Stimulated activated naive CD8-positive, alpha-beta T cell treated with anti-CD3 and anti-CD28 coated beads, Interleukin-15, Interleukin-2, amounts not matched to agents 100 U/mL and 50 U/mL, for 24 hours (primary cell): ENCODE measurements around the gene P2RY14.

Experiments used
- ATAC-seq: fragments of 150-1000 bp; cut with Tn5 transposase; one replicate; pipeline ENCODE4 v1.10.0; 2021
- DNase-seq: peaks from one replicate; pipeline ENCODE4 v3.0.0; 2021

The P2RY14 gene

DNA sequence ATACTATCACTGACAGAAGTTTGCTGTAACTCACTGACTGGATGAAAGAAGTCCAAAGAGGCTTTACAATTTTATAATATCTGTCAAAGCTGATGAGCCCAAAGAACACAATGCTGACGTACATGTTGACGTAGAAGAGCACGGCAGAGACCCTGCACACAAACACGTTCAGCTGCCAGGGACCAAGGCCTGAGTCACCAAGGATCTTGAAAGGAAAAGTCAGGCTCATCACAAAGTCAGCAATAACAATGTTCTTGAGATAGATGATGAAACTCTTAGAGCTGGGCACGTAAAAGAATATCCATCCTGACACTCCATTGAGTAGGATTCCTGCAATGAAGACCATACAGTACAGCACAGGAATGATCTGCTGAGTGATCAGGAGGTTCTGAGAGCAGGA lies 64.5 kb downstream of the P2RY14 start:
- DNase-seq = no peak
- no peak for ATAC-seq

DNA sequence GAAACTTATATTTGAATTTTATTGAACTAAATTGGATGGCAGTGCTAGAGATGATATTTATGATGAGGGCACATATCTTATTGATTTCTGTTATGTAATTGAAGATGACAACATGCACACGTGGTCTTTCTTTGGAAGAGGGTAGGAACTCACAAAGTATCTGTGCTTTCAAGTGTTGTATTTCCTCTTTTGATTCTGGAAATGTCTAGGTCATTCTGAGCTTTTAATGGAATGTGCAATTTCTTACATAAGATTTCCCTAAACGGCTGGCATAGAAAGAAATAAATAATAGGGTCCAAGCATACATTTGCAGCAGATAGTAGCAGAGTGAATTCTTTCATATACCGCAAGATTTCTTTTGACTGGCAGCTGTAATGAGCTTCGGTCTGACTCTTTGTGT lies 65.2 kb downstream of the P2RY14 start:
- DNase-seq (no peak), ATAC-seq (no peak)

DNA sequence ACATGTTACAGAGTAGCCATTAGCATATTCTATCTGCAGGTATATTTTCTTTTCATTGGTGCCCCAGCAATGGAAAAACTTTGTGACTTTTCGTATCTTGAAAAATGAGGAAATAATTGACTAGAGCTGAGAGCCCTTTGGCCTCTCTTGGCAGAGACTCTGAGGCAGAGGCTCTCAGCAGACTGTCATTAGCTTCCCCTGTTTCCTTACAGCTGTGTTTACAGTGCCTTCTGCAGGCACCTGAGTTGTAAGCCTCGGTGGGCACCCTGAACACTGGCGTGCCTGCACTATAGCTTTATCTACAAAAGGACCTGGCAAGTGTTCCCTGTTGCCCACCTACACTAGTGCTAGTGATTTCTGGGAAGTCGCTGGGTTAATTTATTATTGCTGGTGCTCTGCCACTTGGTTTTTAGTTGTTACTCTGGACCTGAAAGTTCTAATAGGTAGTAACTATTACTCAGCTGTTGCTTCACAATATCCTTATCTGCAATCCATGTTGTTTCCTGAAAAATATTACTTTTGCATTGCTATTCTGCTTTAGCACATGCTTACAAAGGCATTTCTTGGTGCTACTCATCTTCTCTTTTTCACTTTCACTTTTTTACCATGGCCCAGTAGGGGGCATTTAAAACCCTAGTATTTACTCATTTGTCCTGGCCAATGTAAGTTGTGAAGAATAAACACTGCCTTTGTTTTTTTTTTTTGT lies 67.5 kb downstream of the P2RY14 start:
- no peak for ATAC-seq
- no peak for DNase-seq

DNA sequence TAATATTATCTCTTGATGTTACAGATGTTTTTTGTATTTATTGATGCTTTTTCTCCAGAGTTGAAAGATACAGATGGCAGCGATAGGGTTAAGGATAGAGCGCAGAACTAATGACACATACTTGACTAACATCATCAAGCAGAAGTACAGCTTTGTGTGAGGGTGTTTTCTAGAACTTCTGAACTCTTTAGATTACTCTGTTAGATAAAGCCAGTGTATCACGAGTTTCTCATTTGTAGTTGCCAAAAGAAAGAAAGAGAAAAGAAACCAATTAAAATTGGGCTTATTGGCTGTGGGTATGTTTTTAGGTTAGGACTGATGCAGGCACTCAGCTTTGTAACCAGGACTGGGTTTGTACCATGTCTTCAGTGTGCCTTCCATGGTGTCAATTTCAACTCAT lies 68.7 kb downstream of the P2RY14 start:
- ATAC-seq (peak; percentile 50), DNase-seq (no peak)

DNA sequence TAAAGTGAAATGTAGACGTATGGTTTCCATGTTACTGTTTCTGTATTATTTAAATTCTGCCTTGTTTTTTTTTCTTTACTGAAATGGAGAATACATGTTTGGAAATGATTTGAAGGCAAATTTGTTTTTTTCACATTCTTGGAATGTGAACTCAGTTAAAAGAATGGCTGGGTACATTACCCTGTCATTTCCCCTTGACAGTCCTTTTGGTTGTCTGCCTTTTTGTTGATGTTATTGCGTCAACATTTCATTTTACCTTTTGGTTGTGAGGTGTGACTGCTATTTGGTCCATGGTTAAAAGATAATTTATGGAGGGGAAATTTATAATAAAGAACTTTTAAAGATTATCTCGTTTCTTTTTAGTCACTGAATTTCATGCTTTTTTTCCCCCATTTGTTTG lies 72.1 kb downstream of the P2RY14 start:
- ATAC-seq (no peak), DNase-seq (no peak)

DNA sequence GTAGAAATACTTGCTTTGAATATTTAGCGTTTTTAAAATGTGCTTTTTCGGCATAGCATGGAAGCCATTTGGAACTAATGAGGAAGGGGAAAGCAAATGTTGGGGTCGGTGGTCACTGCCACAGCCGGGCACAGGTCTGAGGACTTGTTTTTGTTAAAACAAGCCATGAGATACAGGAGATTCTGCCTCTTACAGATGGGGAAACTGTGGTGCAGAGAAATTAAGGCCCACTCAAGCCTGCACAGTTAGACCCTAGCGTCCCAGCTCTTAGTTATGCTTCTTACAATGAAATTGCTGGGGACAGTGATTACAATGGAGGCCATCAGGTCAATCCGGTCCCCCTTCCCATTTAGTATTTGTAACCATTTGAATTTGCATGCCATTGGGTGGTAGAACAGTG lies 72.9 kb downstream of the P2RY14 start:
- ATAC-seq (no peak), DNase-seq (no peak)

DNA sequence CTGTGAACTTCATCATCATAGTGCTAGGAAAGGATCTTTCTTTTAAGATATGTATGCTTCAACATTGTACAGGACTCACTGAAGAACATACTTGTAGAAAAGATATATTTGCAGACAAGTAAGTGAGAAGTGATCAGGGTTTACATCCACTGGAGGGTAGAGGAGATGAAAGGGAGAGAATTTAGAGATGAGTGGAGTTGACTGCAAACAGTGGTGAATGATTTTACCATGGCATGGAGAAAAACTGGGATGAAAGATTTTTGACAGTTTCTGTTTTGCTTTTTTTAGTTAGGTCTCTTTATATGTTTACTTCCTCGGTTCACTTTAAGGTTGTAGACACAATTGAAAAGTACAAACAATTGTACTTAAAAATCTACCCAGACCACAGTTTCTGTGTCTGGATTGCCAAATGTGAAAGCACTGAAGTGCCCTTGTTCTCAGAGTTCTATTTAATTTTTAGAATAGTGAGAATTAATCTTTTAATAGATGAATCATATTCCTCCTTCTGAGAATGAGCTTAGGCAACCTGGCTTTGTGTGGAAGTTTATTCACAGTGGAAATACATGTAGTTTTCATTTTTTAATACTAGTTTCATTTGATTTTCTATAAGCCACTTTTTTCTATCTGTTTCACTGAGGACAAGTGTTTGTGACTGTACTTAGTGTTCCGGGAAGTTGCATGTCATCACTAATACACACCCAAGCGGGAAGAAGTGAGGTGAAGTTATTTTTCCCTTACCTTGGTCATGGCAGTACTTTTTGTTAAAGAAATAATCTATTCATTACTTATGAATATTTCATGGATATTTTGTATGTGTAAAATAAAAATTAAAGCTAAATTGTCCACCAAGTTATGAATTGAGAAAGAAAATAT lies 73.6 kb downstream of the P2RY14 start:
- ATAC-seq = peak; percentile 31
- DNase-seq = no peak

DNA sequence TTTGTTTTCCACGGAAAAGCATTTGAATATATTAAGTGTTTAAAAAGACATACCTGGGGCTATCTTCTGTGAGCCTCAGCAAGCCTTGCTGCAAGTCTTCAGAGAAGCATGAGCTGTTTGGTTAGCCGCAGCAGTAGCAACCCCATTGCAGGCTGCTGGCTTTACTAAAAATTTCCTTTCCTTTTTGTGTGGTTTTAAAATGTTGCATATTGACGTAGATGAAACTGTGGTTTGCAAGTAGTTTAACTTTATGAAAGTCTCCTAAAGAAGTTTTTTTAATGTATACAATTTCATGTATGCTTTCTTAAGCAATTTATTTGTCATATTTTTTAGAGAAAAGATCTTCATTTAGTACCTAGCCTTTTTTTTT lies 75.3 kb downstream of the P2RY14 start, which contains the start of gene GPR171:
GPR171 (minus strand) TSS at position 166 of the 370 bp plus-strand sequence. CDS start 3,830 bp downstream, outside the sequence.
- peak; percentile 77 for ATAC-seq

DNA sequence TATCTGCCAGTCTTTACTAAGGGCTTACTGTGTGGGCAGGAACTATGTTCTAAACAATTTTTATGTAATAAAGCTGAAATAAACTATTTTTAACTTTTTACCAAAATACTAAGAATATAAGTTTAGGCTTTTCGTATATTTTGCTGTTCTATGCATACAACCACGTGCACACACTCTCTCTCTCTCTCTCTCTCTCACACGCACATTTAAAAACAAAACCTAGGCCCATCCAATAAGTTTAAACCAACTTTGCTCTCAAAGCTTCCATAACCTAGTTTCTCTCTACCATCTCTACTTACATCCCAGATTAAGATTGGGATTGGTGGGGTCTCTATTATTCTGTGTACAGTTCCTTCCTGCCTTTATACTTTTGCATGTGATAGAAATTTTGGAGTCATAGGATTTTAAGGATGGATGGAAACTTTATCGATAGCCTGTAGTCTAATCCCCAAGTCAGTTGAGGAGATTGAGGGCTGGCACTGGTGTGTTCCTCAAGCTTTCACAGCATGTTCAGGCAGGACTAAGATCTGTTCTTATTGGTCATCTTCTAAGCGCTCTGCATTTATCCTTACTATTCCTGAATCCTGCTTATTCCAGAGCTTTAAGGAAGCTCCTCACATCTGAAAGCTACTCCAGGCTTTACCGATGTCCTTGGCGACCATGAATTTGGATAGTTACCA lies 77.2 kb downstream of the P2RY14 start:
- DNase-seq = no peak
- no peak for ATAC-seq

More for the DNA sequence above, 75.3 kb downstream of the P2RY14 start, which contains the start of gene GPR171:
- DNase-seq = peak; percentile 64

DNA sequence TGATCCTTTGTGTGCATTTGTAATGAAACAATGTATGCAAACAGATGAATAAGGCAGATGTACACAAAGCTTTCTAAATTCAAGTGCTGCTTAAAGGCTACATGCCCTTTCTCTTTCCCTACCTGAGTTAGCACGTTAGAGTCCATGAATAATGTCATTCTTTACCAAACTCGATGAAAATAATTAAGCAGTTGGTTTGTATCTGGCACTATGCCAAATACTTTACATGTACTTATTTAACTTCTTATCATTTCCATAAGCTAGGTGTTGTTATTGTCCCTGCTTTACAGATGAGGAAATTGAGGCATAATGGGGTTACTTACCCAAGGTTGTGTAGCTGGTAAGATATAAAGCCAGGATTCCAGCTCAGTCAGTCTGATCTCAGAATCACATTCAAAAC lies 77.8 kb downstream of the P2RY14 start:
- DNase-seq (no peak), ATAC-seq (no peak)

DNA sequence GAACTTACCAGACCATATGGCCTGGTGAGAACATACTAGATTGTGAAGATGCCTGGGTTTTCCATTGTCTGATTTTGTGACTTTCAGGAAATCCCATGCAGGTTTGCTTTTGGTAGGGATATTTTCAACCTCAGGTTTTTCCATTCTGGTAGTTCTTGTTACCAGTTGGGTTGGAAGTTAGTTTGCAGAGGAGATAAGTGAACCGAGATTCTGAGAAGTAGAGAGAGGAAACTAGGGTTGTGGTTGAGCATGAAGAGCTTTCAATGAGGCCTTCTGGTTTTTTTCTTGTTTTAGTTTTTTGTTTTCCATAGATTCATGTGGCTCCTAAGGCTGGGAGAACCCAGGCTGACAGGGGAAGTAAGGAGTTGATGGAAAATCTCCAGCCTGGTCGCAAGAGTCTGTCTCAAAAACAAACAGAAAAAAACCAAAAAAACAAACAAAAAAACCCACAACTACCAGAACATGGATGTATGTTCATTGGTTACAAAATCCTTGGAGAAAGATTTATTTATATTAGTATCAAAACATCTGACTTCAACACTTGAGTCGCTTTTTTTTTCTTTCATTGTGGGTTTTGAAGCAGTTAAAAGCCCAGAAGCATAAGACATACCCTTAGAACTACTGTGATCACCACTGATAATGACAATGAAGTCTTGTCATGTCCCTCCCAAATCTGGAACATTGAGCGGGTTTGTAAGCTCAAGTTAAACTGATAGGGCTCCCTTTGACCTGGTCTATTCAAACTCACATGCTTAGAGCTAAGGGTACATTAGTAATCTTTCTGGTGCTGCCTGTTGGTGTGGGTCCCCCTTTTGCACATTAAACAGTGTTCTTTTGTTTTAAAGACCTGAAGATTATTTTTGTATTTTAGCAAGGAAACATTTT lies 78.5 kb downstream of the P2RY14 start:
- ATAC-seq = peak; percentile 24
- no peak for DNase-seq

DNA sequence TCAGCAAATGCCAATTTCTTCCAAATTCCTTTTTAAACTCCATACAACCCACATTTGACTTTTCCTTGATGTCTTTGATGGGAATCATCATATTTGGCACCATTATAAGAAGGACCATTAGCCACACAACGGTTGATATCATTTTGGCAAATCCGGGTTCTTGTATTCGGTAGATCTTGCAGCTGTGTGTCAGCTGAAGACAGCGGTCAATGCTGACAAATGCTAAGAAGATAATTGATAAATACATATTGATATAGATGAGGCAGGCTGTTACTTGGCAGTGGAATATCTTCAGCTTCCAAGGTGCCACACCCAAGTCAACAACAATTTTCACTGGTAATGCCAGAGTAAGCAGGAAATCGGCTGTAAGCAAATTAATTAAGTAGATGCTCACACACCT lies 79.5 kb downstream of the P2RY14 start:
- DNase-seq (no peak), ATAC-seq (no peak)

DNA sequence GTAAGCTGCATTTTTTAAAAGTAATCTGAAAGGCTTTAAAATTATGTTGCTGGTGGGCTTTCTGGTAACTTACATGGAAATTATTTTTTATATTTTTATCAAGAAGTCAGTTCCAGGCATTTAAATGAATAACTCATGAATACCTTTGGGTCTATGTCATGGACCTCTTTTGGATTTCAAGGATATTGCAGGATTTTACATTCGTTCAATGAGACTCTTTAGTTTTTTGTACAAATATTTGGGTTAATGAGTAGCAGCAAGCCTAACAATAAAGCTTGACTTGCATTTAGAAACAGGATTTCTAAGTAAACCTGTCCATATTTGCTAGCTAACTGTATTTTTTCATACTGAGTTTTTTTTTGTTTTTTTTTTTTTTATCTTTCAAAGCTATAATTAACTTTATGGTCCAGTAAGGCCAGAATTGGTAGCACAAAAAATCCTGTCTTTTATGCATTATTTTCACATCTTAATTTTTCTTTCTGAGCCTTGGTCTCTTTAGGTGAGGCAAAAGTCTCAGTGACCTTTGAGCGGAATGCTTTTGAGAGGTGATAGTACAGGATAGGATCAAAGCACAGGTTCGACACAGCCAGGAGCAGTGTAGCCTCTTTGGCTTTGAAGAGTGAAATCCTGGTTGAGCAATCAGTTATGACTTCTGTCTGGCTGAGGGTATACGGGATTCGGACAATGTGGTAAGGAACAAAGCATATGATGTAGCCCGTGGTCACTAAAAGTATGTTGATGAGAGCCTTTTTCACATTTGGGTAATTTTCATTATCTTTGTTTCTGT lies 80.2 kb downstream of the P2RY14 start:
- DNase-seq (no peak), ATAC-seq (no peak)

DNA sequence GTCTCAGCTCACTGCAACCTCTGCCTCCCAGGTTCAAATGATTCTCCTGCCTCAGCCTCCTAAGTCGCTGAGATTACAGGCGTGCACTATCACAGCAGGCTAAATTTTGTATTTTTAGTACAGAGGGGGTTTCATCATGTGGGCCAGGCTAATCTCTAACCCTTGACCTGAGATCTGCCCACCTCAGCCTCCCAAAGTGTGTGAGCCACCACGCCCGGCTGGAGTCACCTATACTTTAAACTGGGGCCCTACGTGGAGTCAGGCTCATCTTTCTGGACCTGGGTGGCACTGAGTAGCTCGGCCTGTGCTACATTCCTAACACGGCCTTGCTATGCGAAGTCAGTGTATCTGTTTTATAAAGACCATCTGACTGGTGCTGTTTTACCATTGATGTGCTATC lies 81.1 kb downstream of the P2RY14 start:
- no peak for DNase-seq
- no peak for ATAC-seq

DNA sequence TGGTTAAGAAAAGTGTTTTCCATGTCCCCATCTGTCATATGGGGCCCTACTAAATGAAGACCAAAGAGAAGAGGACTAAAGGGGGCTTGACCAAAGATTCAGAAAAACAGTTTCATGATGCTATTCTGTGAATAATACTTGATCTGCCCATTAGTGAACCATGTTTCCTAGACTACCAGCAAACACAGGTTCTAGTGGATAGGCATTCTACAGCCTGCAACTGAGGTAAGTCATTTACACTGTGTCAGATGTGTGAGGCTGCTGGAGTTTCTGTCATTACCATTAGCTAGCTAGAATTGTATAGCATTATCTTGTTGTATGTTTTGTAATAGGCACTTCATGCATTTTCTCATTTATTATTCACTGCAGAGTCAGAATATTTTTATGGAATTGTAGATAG lies 81.9 kb downstream of the P2RY14 start:
- ATAC-seq = peak; percentile 55
- no peak for DNase-seq

DNA sequence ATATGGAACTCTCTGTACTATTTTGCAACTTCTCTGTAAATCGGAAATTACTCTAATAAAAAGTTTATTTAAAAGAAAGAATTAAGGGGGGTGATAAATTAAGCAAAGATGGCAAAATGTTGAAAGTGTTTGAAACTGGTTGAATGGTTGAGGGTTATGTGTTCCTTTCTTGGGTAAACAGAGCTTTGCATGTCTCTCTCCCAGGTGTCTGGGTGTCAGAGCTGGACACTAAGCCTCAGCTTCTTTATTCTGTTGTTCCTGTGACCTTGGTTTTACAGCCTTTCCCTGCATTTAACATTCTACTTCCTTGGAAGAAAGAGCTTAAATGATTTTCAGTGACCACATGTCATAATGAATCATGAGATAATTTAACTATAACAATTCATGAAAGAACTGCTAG lies 82.5 kb downstream of the P2RY14 start:
- DNase-seq (no peak), ATAC-seq (no peak)

DNA sequence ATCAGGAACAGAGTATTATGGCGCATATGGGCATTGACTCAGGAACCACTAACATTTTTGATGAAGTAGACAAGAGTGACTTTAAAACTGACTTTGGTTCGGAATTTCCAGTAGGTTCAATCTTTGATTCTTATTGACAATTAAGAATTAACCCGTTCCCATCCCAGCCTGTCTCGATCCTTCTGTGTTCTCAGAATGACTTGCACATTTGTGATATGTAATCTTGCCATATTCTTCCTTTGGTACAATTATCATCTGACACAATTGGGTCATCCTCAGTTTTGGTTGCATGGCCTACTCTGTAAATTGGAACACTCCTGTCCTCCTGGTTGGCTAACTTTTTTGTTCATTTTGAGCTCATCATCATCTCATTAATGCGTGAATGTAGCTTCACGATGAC lies 85.8 kb downstream of the P2RY14 start:
- no peak for ATAC-seq
- no peak for DNase-seq

DNA sequence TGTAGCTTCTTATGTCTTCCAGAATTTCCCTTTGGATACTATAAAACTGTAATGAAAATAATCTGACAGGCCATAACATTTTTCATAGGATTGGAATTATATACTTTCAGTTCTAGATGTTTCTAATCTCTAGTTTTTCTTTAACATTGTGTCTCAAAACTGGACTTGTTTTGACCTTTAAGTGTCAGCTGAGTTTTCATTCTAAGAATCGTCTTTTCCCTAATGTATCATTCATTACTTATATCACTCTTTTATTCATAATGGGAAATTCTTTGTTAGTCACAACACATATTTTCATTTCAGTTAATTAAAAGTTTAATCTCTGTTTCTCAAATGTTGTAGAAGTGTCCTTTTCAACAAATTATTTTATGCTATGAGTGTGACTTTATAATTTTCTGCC lies 87.2 kb downstream of the P2RY14 start:
- DNase-seq = no peak

DNA sequence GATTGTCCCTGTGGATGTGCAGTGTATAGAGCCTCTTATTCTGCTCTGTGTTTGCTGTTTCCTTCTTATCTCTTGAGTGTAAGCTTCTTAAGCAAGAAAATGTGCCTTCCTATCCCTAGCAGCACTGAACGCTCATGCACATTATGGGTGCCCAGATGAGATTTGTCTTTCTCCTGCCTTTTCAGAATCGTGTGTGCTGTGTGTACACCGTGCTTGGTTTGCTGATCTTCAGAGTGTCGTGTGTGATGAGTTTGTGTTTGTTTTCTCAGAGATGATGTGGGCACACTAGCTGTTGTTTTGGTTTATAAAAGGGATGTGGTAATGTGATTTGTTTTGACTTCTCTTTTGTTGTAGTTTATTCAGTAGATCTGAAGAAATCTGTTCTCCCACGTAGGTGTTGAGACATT lies 95.1 kb downstream of the P2RY14 start:
- no peak for DNase-seq
- peak; percentile 26 for ATAC-seq

More for the DNA sequence above, 87.2 kb downstream of the P2RY14 start:
- ATAC-seq = peak; percentile 20

DNA sequence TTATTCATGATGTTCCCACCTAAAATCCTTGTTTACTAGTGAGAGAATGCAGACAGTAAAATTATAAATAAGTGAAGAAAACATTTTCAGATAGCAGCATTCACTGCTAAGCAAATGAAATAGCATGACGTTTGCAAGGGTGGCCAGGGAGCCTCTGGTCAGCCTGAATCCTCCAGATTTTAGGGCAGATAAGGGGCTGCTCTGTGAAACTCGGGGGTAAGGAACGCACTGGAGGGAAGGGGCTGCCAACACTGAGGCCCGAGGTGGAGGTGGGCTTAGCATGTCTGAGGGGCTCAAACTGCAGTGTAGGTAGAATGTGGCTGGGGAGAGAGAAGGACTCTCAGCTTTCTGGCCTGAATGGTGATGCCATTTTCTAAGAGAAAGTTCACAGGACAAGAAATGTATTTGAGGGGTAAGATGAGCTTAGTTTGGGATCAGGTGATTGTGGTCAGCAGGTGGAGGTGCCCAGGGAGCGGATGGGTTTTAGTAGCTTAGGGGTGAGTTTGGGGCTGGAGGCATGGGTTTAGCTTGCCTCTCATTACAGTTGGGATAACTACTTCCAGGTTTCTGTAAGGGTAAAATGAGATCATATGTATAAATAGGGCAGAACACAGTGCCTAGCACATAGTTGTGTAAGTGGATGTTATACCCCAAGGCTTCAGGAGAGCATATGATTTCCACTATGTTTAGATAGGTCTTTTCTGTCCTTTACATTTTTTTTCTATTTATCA lies 95.8 kb downstream of the P2RY14 start:
- no peak for ATAC-seq

More for the DNA sequence above, 95.8 kb downstream of the P2RY14 start:
- DNase-seq = no peak
